Karpas-422 (cell line): ENCODE results near the gene ADPRS. TPM values are rescaled to one million over a fixed set of nuclear protein-coding genes. Genes with fewer than 3 reads are reported as not detected.

ENCODE experiments used
- DNase-seq: peaks from one replicate; pipeline ENCODE4 v3.0.0-alpha.2; 2015
- H2AFZ ChIP-seq: fragments of 200-600 bp; sonication (generic); 2 replicates; pipeline ENCODE4 v1.6.1; 2014; ENCODE audit warnings: antibody characterized with exemption, low read length, mixed read lengths
- H3K27ac ChIP-seq: fragments of 200-600 bp; sonication (generic); 2 replicates; pipeline ENCODE4 v1.5.1; 2014; ENCODE audit warnings: mild to moderate bottlenecking, low read length, moderate library complexity
- H3K27me3 ChIP-seq: fragments of 200-600 bp; sonication (generic); 2 replicates; pipeline ENCODE4 v1.6.1; 2014; ENCODE audit warnings: low read length, mixed read lengths
- H3K36me3 ChIP-seq: fragments of 200-600 bp; sonication (generic); 2 replicates; pipeline ENCODE4 v1.6.1; 2014; ENCODE audit warnings: low read length, mixed read lengths; ENCODE audit not compliant: insufficient read depth
- H3K4me1 ChIP-seq: fragments of 200-600 bp; sonication (generic); 2 replicates; pipeline ENCODE4 v1.6.1; 2014; ENCODE audit warnings: mild to moderate bottlenecking, low read length, mixed read lengths
- H3K4me2 ChIP-seq: fragments of 200-600 bp; sonication (generic); 2 replicates; pipeline ENCODE4 v1.6.1; 2014; ENCODE audit warnings: low read length, low read depth, mild to moderate bottlenecking; ENCODE audit not compliant: poor library complexity, severe bottlenecking
- H3K4me3 ChIP-seq: fragments of 200-600 bp; sonication (generic); 2 replicates; pipeline ENCODE4 v1.5.1; 2014; ENCODE audit warnings: mild to moderate bottlenecking, antibody characterized with exemption, low read length, mixed read lengths
- H3K79me2 ChIP-seq: fragments of 200-600 bp; sonication (generic); 2 replicates; pipeline ENCODE4 v1.6.1; 2014; ENCODE audit warnings: mild to moderate bottlenecking, low read length, mixed read lengths
- H3K9ac ChIP-seq: fragments of 200-600 bp; sonication (generic); 2 replicates; pipeline ENCODE4 v1.6.0; 2014; ENCODE audit warnings: low read length
- H3K9me2 ChIP-seq: fragments of 200-600 bp; sonication (generic), shearing (Covaris generic); replicated peaks from 2 replicates; pipeline ENCODE4 v1.6.0; 2014; ENCODE audit warnings: mild to moderate bottlenecking, low read length, moderate library complexity; ENCODE audit not compliant: insufficient read depth
- H3K9me3 ChIP-seq: fragments of 300-700, 200-600 bp; sonication (generic); 2 replicates; pipeline ENCODE4 v1.6.1; 2014; ENCODE audit warnings: low read length, mixed read lengths
- H4K20me1 ChIP-seq: fragments of 200-600 bp; sonication (generic); 2 replicates; pipeline ENCODE4 v1.6.1; 2014; ENCODE audit warnings: mild to moderate bottlenecking, antibody characterized with exemption, low read length, low read depth; ENCODE audit not compliant: insufficient read depth
- total RNA-seq: library from RNA; depleted of rRNA; stranded (reverse); fragments of >200 nt; shearing (Covaris generic); gene quantifications from 2 replicates; pipeline ENCODE4 v1.2.3, GENCODE V29; 2014; ENCODE audit warnings: low replicate concordance

The ADPRS gene
- total RNA-seq, 1 experiment from 2014 or later = 29.3 TPM

DNA sequence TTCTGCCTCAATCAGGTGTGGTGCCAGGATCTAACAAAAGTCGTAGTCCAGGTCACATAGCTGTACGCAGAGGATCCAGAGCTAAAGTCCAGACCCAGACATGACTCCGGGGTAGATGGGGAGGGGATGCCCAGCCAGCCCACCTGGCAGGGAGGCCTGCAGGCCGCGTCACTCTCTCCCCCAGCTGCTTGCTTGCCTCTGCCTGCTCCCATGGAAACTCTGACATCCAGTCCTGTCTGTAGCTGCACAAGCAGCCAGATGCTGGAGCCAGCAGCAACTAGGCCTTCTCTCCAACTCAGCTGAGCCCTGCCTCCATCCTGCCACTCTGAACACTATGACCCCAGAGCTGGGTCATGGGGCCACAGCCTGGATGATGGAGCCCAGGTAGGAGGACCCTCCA is 28.2 kb downstream of the ADPRS start:
- no peak for DNase-seq
- no peaks in the 10 kb centered on the region for H3K36me3 ChIP-seq
- no peak overlapping the region for H3K4me2 ChIP-seq
- no peak overlapping the region for H3K27ac ChIP-seq
- H3K9me3 ChIP-seq = no peaks in the 10 kb centered on the region
- no peak overlapping the region for H2AFZ ChIP-seq
- H3K4me1 ChIP-seq = no peaks in the 10 kb centered on the region
- H4K20me1 ChIP-seq = 0 out of 2 replicates have a peak, but pooled peaks cover 3% of the 10 kb centered on the region
- no peaks in the 10 kb centered on the region for H3K9me2 ChIP-seq
- no peak overlapping the region for H3K4me3 ChIP-seq
- H3K27me3 ChIP-seq = no peaks in the 10 kb centered on the region
- no peak overlapping the region for H3K9ac ChIP-seq
- H3K79me2 ChIP-seq = no peaks in the 10 kb centered on the region

GRCh38 chr1:36118447-36119204 is 29.9 kb downstream of the ADPRS start:
- Histone ChIP-seq H2AFZ (no peak overlapping the region), H3K27ac (no peak overlapping the region), H3K36me3 (no peaks in the 10 kb centered on the region), H3K9me2 (no peaks in the 10 kb centered on the region), H3K27me3 (no peaks in the 10 kb centered on the region), H3K9me3 (no peaks in the 10 kb centered on the region), H3K4me2 (no peak overlapping the region), H4K20me1 (no peaks in the 10 kb centered on the region), H3K79me2 (no peaks in the 10 kb centered on the region), H3K4me3 (no peak overlapping the region), H3K9ac (no peak overlapping the region), H3K4me1 (peaks cover 7% of the 10 kb centered on the region)
- DNase-seq = no peak

DNA sequence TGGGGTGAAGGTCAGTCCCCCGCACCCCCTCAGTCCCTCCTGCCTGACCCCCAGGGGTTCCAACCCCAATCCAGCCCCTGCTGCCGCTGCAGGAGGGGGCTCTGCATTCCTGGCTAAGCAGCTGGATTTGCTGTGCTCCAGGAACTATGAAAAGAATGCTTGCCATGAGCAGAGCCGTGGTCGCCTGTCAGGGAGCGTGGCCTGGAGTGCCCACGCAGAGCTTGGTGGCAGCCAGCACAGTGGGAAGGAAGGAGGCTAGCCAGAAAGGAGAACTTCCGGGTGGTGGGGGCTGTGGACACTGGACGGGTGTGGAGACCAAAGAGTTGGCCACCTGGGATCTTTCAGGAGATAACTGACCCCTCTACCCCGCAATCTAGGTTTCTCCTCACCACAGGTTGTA is 30.8 kb downstream of the ADPRS start:
- H3K9me2 ChIP-seq = no peaks in the 10 kb centered on the region
- H2AFZ ChIP-seq = no peak overlapping the region
- no peak overlapping the region for H3K4me2 ChIP-seq
- H4K20me1 ChIP-seq = no peaks in the 10 kb centered on the region
- H3K27ac ChIP-seq = no peak overlapping the region
- no peaks in the 10 kb centered on the region for H3K27me3 ChIP-seq
- no peaks in the 10 kb centered on the region for H3K79me2 ChIP-seq
- H3K4me3 ChIP-seq = no peak overlapping the region
- no peak overlapping the region for H3K9ac ChIP-seq
- H3K4me1 ChIP-seq = peaks cover 7% of the 10 kb centered on the region
- H3K36me3 ChIP-seq = no peaks in the 10 kb centered on the region
- DNase-seq = no peak
- H3K9me3 ChIP-seq = no peaks in the 10 kb centered on the region

DNA sequence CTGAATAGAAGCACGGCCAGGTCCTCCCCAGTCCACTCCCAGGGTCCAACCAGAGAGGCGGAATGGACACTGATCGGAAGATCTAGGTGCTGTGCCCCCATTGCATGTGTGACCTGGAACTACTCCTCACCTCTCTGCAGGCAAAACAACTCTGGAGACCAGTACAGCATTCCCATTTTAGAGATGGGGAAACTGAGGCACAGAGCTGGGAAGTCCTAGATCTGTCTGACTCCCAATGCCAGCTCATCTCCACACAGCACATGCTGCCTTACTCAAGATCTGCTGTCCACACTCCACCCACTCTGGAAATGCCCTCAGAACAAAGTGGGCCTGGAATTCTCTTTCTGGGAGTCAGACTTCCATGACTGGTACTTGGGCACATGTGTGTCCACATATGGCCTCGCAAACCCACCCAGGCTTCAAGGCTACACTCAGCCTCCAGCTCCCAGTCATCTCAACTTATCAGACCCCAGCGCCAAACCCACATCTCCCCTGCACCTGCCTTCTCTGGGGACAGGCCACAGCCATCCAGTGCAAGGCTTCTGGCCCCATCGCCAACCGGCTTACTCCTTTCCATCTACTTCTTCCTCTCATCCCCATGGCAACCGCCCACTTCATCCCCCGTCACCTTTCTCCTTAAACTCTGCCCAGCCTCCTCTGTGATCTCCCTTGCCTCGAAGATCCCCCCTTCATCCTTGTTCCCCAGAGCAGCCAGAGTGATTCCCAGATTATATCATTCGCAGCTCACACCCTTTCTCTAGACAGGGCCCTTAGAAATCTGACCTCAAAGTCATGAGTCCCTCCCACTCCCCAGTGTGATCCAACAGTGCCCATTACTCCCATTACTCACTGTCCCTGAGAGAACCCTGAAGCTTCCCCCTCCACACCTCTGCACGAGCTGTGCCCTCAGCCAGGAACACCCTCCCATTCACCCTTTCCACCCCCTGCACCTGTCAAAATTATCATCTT is 33.7 kb downstream of the ADPRS start:
- Histone ChIP-seq H3K36me3 (no peaks in the 10 kb centered on the region), H2AFZ (peak overlapping the region; percentile 59; the same call in 1 of the 2 replicates), H3K9me3 (no peaks in the 10 kb centered on the region), H3K79me2 (no peaks in the 10 kb centered on the region), H3K4me2 (no peak overlapping the region), H3K27ac (no peak overlapping the region), H3K9me2 (no peaks in the 10 kb centered on the region), H3K9ac (no peak overlapping the region), H3K4me1 (peaks cover 7% of the 10 kb centered on the region), H3K4me3 (no peak overlapping the region), H3K27me3 (no peaks in the 10 kb centered on the region), H4K20me1 (no peaks in the 10 kb centered on the region)
- DNase-seq = no peak

- H3K9me3 ChIP-seq = no peaks in the 10 kb centered on the region
- no peaks in the 10 kb centered on the region for H4K20me1 ChIP-seq
- no peaks in the 10 kb centered on the region for H3K27me3 ChIP-seq
- H3K79me2 ChIP-seq = no peaks in the 10 kb centered on the region
- peaks cover 7% of the 10 kb centered on the region for H3K4me1 ChIP-seq
- no peaks in the 10 kb centered on the region for H3K9me2 ChIP-seq
- 0 out of 2 replicates have a peak overlapping the region, but pooled peaks have one; percentile 25 for H3K9ac ChIP-seq
- no peak overlapping the region for H3K4me3 ChIP-seq
- peak overlapping the region; percentile 33 for H3K4me2 ChIP-seq
- DNase-seq = peak; percentile 56
- H2AFZ ChIP-seq = peak overlapping the region; percentile 59; the same call in 1 of the 2 replicates
- H3K36me3 ChIP-seq = no peaks in the 10 kb centered on the region
- H3K27ac ChIP-seq = no peak overlapping the region
Measured at GRCh38 chr1:36123356-36123755, 34.7 kb downstream of the ADPRS start.

DNA sequence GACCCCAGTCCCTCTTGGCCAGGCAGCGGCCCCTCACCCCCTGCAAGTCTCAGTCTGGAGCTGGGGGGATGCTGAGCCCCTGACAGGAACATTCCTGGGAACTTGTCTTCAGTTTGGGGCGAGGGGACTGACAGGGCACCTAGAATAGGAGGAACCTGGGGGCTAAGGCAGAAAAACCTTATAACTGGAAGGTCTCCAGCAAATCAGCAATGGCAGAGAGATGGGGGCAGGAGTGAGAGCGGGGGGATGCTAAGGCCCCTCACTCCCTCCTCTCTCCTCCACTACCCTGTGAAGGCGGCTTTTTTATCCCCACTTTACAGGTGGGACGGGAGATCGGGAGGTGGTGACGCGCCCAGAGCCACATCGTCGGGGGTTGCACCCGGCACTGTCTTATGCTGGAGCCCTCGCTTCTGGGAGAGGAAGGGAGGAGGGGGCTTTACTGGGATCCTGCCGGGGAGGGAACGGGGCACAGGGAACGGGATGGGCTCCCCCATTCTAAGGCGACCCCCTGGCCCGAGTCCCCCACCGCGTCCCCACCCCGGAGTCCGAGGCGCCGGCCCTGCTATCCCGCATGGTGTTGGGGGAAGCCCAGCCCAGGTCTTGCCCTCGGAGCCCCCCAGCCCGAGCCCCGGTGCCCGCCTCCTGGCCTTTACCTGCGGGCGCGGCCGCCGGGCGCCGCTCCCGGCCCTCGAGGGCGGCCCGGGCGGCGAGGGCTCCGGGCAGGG is 35.9 kb downstream of the ADPRS start:
- H3K4me3 ChIP-seq = no peak overlapping the region
- no peaks in the 10 kb centered on the region for H3K36me3 ChIP-seq
- H3K79me2 ChIP-seq = no peaks in the 10 kb centered on the region
- no peak overlapping the region for H2AFZ ChIP-seq
- peaks cover 7% of the 10 kb centered on the region for H3K4me1 ChIP-seq
- no peak overlapping the region for H3K4me2 ChIP-seq
- no peak overlapping the region for H3K9ac ChIP-seq
- no peaks in the 10 kb centered on the region for H3K27me3 ChIP-seq
- no peaks in the 10 kb centered on the region for H3K9me2 ChIP-seq
- DNase-seq = no peak
- H4K20me1 ChIP-seq = no peaks in the 10 kb centered on the region
- H3K9me3 ChIP-seq = no peaks in the 10 kb centered on the region
- H3K27ac ChIP-seq = no peak overlapping the region

- Histone ChIP-seq H3K4me3 (no peak within 1 kb of the TSS), H3K9ac (no peak within 1 kb of the TSS), H3K27me3 (no peaks in the 10 kb centered on the region), H3K9me2 (no peaks in the 10 kb centered on the region), H3K4me2 (no peak within 1 kb of the TSS), H3K79me2 (no peaks in the 10 kb centered on the region), H2AFZ (no peak within 1 kb of the TSS), H4K20me1 (no peaks in the 10 kb centered on the region), H3K36me3 (no peaks in the 10 kb centered on the region), H3K9me3 (no peaks in the 10 kb centered on the region), H3K4me1 (peaks cover 7% of the 10 kb centered on the region), H3K27ac (no peak within 1 kb of the TSS)
- DNase-seq = no peak
Measured at GRCh38 chr1:36125129-36125991, 36.7 kb downstream of the ADPRS start, which contains the start of gene COL8A2. TSS of gene COL8A2 (minus strand) at chr1:36125222. CDS start at chr1:36100242, 24,980 bp downstream.
